SW480 (cell line): ENCODE results near the gene BCS1L.

Experiments
- DNase-seq: peaks from one replicate; pipeline ENCODE4 v3.0.0-alpha.2; 2016; ENCODE audit warnings: low spot score

Gene BCS1L

GRCh38 chr2:218662377-218662776 is 2.9 kb downstream of the BCS1L start:
- DNase-seq, result no peak

- DNase-seq, result no peak
Observed at GRCh38 chr2:218662827-218663226, 3.3 kb downstream of the BCS1L start.

GRCh38 chr2:218663901-218664300 is 4.4 kb downstream of the BCS1L start:
- DNase-seq, result no peak

DNA sequence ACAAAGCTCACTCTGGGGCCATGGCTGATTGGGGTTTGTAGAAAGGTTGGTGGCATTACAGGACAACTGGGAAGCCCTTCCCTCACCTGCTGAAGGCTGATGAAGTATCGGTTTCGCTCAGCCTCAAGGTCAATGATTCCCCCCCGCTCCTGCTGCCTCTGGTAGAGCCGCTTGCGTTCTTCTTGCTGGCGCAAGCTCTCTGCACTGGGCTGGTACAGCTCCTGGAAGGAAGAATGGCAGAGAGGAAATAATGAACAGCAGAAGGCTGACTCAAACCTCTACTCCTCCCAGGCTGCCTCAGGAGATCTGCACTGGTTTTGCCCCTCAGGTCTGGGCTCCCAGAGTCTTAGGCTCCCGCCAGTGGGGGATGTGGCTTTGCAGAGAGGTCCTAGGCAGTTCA is 5.2 kb downstream of the BCS1L start:
- no peak for DNase-seq

DNA sequence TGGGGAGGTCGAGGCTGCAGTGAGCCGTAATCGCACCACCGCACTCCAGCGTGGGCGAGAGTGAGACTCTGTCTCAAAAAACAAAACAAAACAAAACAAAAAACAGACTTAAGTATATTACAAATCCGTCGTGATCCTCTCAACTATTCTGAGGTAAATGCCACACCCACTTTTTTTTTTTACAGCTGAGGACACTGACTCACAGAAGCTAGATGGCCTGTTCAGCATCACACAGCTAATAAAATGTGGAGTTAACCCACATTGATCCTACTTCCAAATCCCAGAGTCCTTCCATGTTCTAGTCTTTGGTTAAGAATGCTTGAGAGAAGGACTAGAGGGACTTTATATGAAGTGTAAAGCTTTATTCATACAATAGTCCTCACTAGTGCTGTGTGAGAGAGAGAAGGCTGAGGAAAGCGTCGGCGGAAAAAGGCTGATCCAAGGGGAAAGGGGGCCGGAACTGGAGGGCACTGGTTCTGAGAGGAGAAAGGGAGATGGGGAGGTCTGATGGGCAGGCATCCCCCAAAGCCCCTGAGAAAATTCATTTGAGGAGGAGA is 11.7 kb downstream of the BCS1L start:
- DNase-seq, result peak; percentile 50

DNA sequence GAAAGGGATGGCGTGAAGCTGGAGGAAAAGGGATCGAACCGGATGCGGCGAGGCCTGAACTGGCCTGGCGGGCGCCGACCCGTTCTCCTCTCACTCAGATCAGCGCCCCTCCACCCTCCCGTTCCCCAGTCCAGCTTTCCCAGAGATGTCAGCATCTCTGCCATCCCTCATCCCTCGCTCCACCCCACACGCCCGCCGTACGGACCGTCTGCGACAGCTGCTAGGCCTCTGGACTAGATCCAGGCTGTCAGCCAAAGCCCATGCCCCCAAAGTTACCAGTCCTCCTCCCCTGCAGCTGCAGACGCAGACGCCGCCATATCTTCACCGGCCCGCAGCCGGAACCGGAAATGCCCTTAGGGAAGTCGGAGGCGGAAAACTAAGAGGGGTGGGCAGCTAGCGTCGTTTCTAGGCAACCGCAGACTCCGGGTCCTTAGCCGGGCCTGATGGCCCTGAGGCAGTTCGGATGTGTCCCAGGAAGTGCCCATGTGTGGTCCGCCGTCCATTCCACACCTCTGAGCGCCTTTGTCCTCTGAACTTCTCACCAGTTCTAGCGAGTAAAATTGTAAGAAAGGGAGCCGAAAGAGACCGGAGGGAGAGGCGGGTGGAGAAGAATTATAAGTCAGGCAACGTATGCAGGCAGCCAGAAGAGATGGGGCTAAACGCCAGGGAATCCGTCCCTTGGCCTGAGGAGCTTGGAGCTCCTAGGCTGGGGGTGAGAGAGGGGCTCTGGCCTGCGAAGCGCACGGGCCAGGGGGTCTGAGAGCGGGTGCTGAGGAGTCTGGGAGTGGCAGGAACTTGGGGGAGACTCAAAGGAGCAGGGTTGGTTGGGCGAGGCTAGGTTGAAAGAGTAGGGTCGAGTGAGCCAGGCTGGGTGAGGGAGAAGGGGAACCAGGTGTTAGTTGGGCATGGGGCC is 12.4 kb downstream of the BCS1L start, which contains the start of the genes RNF25 and STK36:
Gene RNF25 (minus strand): TSS at position 349 of the 913 bp plus-strand sequence. CDS start 32 bp downstream, at position 317.
Gene STK36 (plus strand): TSS at position 433 of the 913 bp plus-strand sequence. CDS start 744 bp downstream, outside the sequence.
- peak; percentile 91 for DNase-seq

- no peak for DNase-seq
Observed at GRCh38 chr2:218679119-218679518, 19.6 kb downstream of the BCS1L start.

GRCh38 chr2:218680061-218680460 is 20.6 kb downstream of the BCS1L start:
- no peak for DNase-seq

DNA sequence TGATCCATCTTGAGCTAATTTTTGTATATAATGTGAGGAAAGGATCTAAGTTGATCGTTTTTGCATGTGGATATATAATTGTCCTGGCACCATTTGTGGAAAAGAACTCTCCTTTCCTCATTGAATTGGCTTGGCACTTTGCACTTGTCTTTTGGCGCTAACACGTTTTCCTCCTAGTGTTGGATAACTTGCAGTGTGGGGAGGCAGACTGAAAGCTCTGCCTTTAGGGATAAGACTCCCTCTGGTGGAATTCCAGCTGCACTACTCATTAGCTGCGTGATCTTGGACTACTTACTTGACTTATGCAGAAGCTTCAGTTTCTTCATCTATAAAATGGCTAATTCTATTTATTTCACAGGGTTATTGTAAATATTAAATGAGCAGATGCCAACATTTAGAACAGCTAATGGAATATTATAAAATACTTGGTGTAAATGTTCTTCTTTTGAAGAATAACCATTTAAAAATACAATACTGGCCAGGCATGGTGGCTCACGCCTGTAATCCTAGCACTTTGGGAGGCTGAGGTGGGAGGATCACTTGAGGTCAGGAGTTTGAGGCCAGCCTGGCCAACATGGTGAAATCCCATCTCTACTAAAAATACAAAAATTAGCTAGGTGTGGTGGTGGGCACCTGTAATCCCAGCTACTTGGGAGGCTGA is 28.0 kb downstream of the BCS1L start:
- peak; percentile 77 for DNase-seq

- no peak for DNase-seq
Observed at GRCh38 chr2:218691234-218691633, 31.8 kb downstream of the BCS1L start.

- no peak for DNase-seq
Observed at GRCh38 chr2:218694405-218695145, 35.1 kb downstream of the BCS1L start.

DNA sequence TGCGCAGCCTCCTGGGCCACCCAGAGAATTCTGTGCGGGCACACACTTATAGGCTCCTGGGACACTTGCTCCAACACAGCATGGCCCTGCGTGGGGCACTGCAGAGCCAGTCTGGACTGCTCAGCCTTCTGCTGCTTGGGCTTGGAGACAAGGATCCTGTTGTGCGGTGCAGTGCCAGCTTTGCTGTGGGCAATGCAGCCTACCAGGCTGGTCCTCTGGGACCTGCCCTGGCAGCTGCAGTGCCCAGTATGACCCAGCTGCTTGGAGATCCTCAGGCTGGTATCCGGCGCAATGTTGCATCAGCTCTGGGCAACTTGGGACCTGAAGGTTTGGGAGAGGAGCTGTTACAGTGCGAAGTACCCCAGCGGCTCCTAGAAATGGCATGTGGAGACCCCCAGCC is 39.4 kb downstream of the BCS1L start:
- no peak for DNase-seq

GRCh38 chr2:218701806-218702205 is 42.3 kb downstream of the BCS1L start:
- DNase-seq, result no peak

DNA sequence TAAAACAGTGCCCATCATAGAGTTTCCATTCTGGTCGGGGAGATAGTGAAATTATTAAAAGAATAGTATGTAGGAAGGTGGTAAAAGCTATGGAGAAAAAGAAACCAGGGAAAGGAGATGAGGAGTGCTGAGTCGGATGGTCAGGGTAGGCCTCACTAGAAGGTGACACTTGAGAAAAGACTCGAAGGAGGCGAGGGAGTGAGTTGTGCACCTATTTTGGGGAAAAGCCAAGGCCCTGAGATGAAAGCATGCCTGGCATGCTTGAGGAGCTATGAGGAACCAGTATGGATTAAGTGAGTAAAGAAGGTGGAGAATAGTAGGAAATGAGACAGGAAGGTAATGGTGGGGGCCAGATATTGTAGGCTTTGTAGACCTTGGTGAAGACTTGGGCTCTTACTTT is 43.9 kb downstream of the BCS1L start:
- DNase-seq, result no peak

- DNase-seq, result no peak
Observed at GRCh38 chr2:218708086-218708485, 48.6 kb downstream of the BCS1L start.

DNA sequence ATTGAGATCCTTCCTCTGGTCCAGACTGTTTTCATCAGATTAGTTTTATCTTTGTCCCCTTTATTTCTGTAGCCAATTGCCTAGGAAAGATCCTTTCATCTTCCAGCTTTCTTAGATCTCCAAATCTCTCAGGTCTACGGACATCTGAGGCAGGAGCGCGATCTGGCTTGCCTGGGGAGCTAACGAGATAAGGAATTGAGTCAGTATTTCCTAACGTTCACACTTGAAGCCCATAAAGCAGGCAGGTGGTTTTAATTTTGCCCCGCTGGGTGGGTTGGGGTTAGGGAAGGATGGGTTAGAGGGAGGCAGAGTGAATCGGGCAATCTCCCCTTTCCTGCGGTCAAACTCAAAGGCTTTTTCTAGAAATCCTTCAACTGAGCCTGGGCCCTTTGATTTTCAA is 50.4 kb downstream of the BCS1L start:
- no peak for DNase-seq

DNA sequence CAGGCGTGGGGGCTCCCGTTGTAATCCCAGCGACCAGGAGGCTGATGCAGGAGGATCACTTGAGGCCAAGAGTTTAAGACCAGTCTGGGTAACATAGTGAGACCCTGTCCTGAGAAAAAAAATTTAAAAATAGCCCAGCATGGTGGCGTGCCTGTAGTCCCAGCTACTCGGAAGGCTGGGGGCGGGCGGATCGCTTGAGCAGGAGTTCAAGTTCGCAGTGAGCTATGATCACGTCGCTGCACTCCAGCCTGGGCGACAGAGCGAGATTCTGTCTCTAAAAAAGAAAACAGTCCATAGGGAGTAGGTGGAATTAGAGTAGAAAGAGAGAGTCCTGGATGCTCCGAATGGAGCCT is 50.8 kb downstream of the BCS1L start:
- DNase-seq, result no peak

GRCh38 chr2:218710687-218711549 is 51.4 kb downstream of the BCS1L start, which contains the start of gene TTLL4:
Gene TTLL4 (plus strand): TSS chr2:218710835. CDS start chr2:218737677, 26,842 bp downstream.
- DNase-seq, result peak; percentile 93

- no peak for DNase-seq
Observed at GRCh38 chr2:218711550-218711929, 52.1 kb downstream of the BCS1L start.
